Tracheal epithelial cell (primary cell): ENCODE data around the gene SKA1. TPM values are rescaled to one million over a fixed set of nuclear protein-coding genes. Genes with fewer than 3 reads are reported as not detected.

Experiments used
- total RNA-seq: library from RNA; depleted of rRNA; stranded (reverse); fragments of >200 nt; gene quantifications from 2 replicates; pipeline ENCODE4 v1.2.1, GENCODE V29; 2014

Gene SKA1, protein sequence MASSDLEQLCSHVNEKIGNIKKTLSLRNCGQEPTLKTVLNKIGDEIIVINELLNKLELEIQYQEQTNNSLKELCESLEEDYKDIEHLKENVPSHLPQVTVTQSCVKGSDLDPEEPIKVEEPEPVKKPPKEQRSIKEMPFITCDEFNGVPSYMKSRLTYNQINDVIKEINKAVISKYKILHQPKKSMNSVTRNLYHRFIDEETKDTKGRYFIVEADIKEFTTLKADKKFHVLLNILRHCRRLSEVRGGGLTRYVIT
- total RNA-seq = 0.85 and 1.2 TPM in 2 replicates

DNA sequence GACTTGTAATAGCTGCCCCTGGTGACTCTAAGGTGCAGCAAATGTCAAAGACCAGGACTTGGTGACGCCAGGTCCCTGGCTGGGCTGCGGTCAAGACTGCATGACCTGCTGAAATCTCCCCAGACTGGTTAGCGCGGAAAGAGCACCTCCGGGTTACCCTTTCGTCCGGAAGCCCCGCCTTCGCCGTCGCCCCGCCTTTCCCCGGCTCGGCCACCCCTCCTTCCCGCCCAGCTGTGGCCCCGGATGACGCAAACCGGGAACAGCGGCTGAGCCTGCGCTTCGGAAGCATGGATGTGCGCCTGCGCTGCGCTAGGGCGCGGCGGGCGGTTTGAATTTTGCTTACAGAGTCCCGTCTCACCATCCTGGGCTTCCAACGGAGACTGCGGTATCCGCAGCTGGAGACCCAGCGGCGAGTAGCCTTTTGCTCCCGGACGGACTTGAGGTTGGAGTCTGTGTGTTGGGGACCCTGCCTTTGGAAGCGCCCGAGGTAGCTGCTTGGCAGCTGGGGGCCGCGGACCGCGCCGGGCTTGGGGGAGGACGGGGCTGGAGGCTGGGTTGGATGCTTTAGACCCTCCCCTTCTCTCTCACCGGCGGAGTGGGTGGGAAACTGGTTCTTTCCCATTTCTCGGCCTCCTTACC, at the start of gene SKA1:
Gene SKA1 (plus strand): TSS at position 294 of the 639 bp plus-strand sequence. CDS start 785 bp downstream, outside the sequence.

Other genes starting within 250 kb of the SKA1 start
- gene MYO5B, start 179.9 kb upstream of the SKA1 start, total RNA-seq = 31.5 and 62.7 TPM in 2 replicates
- under 0.01 and 0.48 TPM in 2 replicates for gene CFAP53, start 108.6 kb upstream of the SKA1 start, total RNA-seq
- gene MBD1, start 93.5 kb upstream of the SKA1 start, total RNA-seq = 85.5 and 102 TPM in 2 replicates
- 27.5 and 27.7 TPM in 2 replicates for gene CXXC1, start 87.4 kb upstream of the SKA1 start, total RNA-seq
- 0.48 TPM in 1 of 2 replicates, not detected in the other for gene MAPK4, start 185.0 kb downstream of the SKA1 start, total RNA-seq